NCI-H2227 (cell line): ENCODE measurements around the gene RCN1.

Source experiments
- DNase-seq: peaks from one replicate; lab custom pipeline; 2025; ENCODE audit not compliant: unreplicated experiment; lab: John Stamatoyannopoulos, UW

The RCN1 gene

DNA sequence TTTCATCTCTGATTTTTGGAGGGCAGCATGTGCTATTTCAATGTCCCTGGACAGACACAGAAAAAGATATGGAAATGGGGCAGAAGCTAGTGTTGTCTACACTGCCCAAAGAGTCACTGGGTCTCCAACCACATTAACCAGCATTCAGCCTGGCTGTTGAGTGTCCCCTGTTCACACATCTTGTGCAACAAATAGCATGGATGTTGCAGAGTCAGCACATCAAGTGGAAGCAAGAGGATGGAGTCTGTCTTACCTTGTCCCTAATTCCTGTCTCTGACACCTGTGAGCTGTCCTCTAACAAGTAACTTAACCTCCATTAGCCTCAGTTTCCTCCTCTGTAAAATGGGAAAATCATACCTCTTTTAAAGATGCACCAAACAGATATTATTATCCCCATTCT, 60.2 kb downstream of the RCN1 start:
- no peak for DNase-seq

DNA sequence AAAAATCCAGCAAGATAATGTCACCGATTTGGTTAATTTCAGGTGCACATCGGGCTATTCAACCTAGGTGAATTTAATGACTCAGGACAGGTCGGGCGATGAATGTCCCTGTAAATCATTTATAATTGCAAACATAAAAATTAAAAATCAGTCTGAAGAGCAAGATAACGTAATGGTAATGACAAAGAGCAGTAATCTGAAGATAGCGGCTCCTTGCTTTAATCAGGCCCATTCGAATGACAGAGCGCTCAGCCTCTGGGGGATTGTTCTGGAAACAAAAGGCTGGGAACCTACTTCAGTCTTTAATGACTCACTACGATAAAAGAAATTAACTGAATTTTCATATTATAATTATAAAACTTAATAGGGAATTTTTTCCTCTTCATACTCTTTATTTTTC, 61.3 kb downstream of the RCN1 start:
- no peak for DNase-seq

DNA sequence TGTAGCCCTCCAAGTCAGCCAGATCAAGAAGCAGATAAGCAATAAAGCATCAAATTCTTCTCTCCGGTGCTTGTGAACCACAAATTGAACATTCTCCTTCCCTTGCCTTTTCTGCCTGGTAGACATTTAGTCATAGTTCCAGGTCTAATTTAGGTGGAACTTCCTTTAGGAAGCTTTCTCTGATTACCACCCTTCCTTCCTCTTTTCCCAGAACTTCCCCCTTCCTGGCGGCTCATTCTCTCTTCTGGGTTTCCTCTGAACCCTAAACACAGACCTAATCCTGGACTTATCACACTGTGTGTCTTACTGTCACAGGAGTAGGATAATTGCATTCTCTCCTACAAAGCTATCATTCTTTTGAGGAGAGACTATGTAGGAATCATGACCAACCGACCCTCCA, 61.9 kb downstream of the RCN1 start:
- no peak for DNase-seq

DNA sequence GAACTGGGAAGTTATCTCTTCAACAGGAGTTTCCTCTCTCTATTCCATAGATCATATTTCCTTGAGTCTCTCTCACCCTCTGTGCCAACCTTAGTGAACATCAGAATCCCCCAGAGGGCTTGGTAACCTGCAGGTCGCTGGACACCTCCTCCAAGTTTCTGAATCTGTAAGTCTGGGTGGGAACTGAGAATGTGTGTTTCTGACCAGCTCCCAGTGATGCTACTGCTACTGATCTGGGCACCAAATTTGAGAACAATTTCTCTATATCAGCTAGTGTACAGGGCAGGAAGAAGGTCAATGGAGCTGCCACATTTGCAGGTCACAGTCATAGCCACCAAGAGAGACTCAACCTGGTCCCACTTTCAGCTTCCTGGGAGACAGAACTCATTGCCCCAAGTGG, 62.9 kb downstream of the RCN1 start:
- DNase-seq: no peak

DNA sequence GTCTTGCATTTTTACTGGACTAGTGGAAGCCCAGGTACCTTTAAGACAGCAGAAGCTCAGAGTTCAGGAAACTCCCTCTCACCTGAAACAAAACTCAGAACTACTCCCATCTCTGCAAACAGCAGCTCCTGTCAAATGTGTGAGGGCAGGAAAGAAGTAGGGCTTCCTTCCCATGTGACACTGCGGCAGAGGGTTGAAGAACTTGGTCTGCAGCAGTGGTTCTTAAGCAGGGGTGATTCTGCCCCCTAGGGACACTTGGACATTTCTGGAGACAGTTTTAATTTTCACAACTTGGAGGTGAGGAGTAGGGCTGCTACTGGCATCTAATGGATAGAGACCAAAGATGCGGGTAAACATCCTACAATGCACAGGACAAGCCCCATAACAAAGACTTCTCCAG, 63.4 kb downstream of the RCN1 start:
- DNase-seq: no peak
